ENCODE measurements around the gene CCDC88A. TPM values are rescaled to one million over a fixed set of nuclear protein-coding genes. Genes with fewer than 3 reads are reported as not detected.

The CCDC88A gene
- total RNA-seq, 1 experiment from 2014 or later, result 84.5 TPM

GRCh38 chr2:55408098-55408882, 11.4 kb downstream of the CCDC88A start:
- intact Hi-C loops (cut with micrococcal nuclease; ENCODE audit: unreplicated experiment), result no loop called here
- Histone ChIP-seq H3K36me3 (ENCODE audit: insufficient read depth, low read length, poor library complexity, severe bottlenecking) (peaks cover 12% of the 10 kb centered on the region), H3K27ac (ENCODE audit: low read depth, low read length, poor library complexity, severe bottlenecking) (no peak overlapping the region), H3K9me3 (ENCODE audit: low read depth, low read length, poor library complexity, severe bottlenecking) (no peaks in the 10 kb centered on the region), H3K4me1 (ENCODE audit: insufficient read depth, low read length, poor library complexity, severe bottlenecking) (peaks cover 6% of the 10 kb centered on the region), H3K4me3 (ENCODE audit: low read depth, low read length, poor library complexity, severe bottlenecking) (no peak overlapping the region), H3K27me3 (replicated peaks; ENCODE audit: insufficient read depth, low read depth, low read length, poor library complexity) (no peaks in the 10 kb centered on the region)
- ChIA-PET CTCF (no interaction called here), POLR2A (ENCODE audit: low non-redundant PET) (no interaction called here)
- no TSS peak for BruUV-seq (replicated peaks)
- no peak for DNase-seq (ENCODE audit: low spot score)
- TF ChIP-seq EZH2 (IDR thresholded peaks at IDR 0.05; ENCODE audit: borderline replicate concordance, low read depth, low read length, poor library complexity, severe bottlenecking), result no peak
- no peak for TF ChIP-seq CTCF (conservative IDR thresholded peaks at IDR 0.05; ENCODE audit: low read depth, low read length)

GRCh38 chr2:55405116-55405515, 14.5 kb downstream of the CCDC88A start:
- no peak for TF ChIP-seq EZH2 (IDR thresholded peaks at IDR 0.05; ENCODE audit: borderline replicate concordance, low read depth, low read length, poor library complexity, severe bottlenecking)
- BruUV-seq (replicated peaks), result no TSS peak
- intact Hi-C loops (cut with micrococcal nuclease; ENCODE audit: unreplicated experiment), result no loop called here
- peaks cover 6% of the 10 kb centered on the region for H3K36me3 ChIP-seq (ENCODE audit: insufficient read depth, low read length, poor library complexity, severe bottlenecking)
- H3K27me3 ChIP-seq (replicated peaks; ENCODE audit: insufficient read depth, low read depth, low read length, poor library complexity), result no peaks in the 10 kb centered on the region
- H3K4me3 ChIP-seq (ENCODE audit: low read depth, low read length, poor library complexity, severe bottlenecking), result no peak overlapping the region
- ChIA-PET POLR2A (ENCODE audit: low non-redundant PET) (no interaction called here), CTCF (no interaction called here)
- no peak overlapping the region for H3K27ac ChIP-seq (ENCODE audit: low read depth, low read length, poor library complexity, severe bottlenecking)
- peaks cover 6% of the 10 kb centered on the region for H3K4me1 ChIP-seq (ENCODE audit: insufficient read depth, low read length, poor library complexity, severe bottlenecking)
- no peak for DNase-seq (ENCODE audit: low spot score)
- no peaks in the 10 kb centered on the region for H3K9me3 ChIP-seq (ENCODE audit: low read depth, low read length, poor library complexity, severe bottlenecking)

- Histone ChIP-seq H3K36me3 (ENCODE audit: insufficient read depth, low read length, poor library complexity, severe bottlenecking) (peaks cover 6% of the 10 kb centered on the region), H3K27ac (ENCODE audit: low read depth, low read length, poor library complexity, severe bottlenecking) (no peak overlapping the region), H3K4me3 (ENCODE audit: low read depth, low read length, poor library complexity, severe bottlenecking) (no peak overlapping the region), H3K4me1 (ENCODE audit: insufficient read depth, low read length, poor library complexity, severe bottlenecking) (no peaks in the 10 kb centered on the region), H3K9me3 (ENCODE audit: low read depth, low read length, poor library complexity, severe bottlenecking) (no peaks in the 10 kb centered on the region), H3K27me3 (replicated peaks; ENCODE audit: insufficient read depth, low read depth, low read length, poor library complexity) (no peaks in the 10 kb centered on the region)
- intact Hi-C loops (cut with micrococcal nuclease; ENCODE audit: unreplicated experiment), result no loop called here
- ChIA-PET POLR2A (ENCODE audit: low non-redundant PET) (no interaction called here), CTCF (no interaction called here)
- no peak for TF ChIP-seq EZH2 (IDR thresholded peaks at IDR 0.05; ENCODE audit: borderline replicate concordance, low read depth, low read length, poor library complexity, severe bottlenecking)
- no peak for TF ChIP-seq CTCF (conservative IDR thresholded peaks at IDR 0.05; ENCODE audit: low read depth, low read length)
- no TSS peak for BruUV-seq (replicated peaks)
- DNase-seq (ENCODE audit: low spot score), result no peak
Observed at GRCh38 chr2:55403256-55403998, 16.2 kb downstream of the CCDC88A start.

All from A673 (cell line).